Stomach (tissue), 9 donors: ENCODE results near the gene CCNQ. TPM values are rescaled to one million over a fixed set of nuclear protein-coding genes. Genes with fewer than 3 reads are reported as not detected.

Experiments used
- DNase-seq, 2 donors: peaks; one replicate each; pipeline versions ENCODE4 v3.0.0 to v3.0.0-alpha.2; 2013 to 2019
- H3K27ac ChIP-seq, 5 donors: fragments of 200-600 bp in 4 of 5; sonication (generic) in 4 of 5; one replicate each; pipeline ENCODE4 v1.5.1; 2013 to 2019; ENCODE audit warnings: mild to moderate bottlenecking in 1 of 5, moderate library complexity in 1 of 5
- H3K27me3 ChIP-seq, 3 donors: fragments of 200-600 bp; sonication (generic); one replicate each; pipeline ENCODE4 v1.5.1; 2017 to 2019; ENCODE audit warnings: mixed run types in 1 of 3
- H3K36me3 ChIP-seq, 4 donors: fragments of 200-600 bp; sonication (generic); 1 replicate in 3 of 4; 2 replicates in 1 of 4; pipeline ENCODE4 v1.5.1; 2016 to 2019
- H3K4me1 ChIP-seq, 4 donors: fragments of 200-600 bp; sonication (generic); one replicate each; pipeline ENCODE4 v1.5.1; 2016 to 2019
- H3K4me3 ChIP-seq, 4 donors: fragments of 200-600 bp; sonication (generic) in 3 of 4; one replicate each; pipeline ENCODE4 v1.5.1; 2016 to 2019; ENCODE audit warnings: mild to moderate bottlenecking in 1 of 4
- H3K9me3 ChIP-seq, 4 donors: fragments of 200-600 bp; sonication (generic); one replicate each; pipeline ENCODE4 v1.5.1; 2016 to 2019
- CTCF ChIP-seq, 7 experiments: fragments of 450-650 bp in 4 of 7; fragments of 200-600 bp in 3 of 7; sonication (generic) in 3 of 7; IDR thresholded peaks; one replicate each; pipeline ENCODE4 v1.5.1; 2016 to 2019; ENCODE audit warnings: antibody characterized with exemption in 7 of 7, control low read depth in 2 of 7, mild to moderate bottlenecking in 1 of 7
- EP300 ChIP-seq: sonication (generic); formaldehyde crosslinking; IDR thresholded peaks from one replicate; pipeline ENCODE4 v1.6.1; 2017; ENCODE audit warnings: antibody characterized with exemption
- POLR2A ChIP-seq, 4 donors: fragments of 450-650 bp; IDR thresholded peaks; one replicate each; pipeline ENCODE4 v1.6.1; 2016; ENCODE audit warnings: antibody characterized with exemption in 4 of 4, control low read depth in 2 of 4, mild to moderate bottlenecking in 1 of 4, moderate library complexity in 1 of 4
- POLR2AphosphoS5 ChIP-seq, 3 donors: sonication (generic); formaldehyde crosslinking; IDR thresholded peaks; one replicate each; pipeline ENCODE4 v1.6.1; 2016; ENCODE audit warnings: antibody characterized with exemption in 3 of 3
- WGBS, 5 donors: extraction: QIAGEN DNeasy Blood & Tissue Kit in 3 of 5; methylation state at CpG; one replicate each; pipeline versions ENCODE4 v1.1.5 to v1.1.7; 2013 to 2018; 5-methylcytosine and 5-hydroxymethylcytosine counted together
- intact Hi-C: fragments of 100-400 bp; cut with DNase I; formaldehyde crosslinking; loops from one replicate; pipeline ENCODE4 v1.15.1; 2023; ENCODE audit warnings: low total_unique reads
- polyA plus RNA-seq, 3 donors: library from polyadenylated mRNA; stranded (reverse); fragments of 200-250 nt; gene quantifications; one replicate each; pipeline ENCODE4 v1.2.3, GENCODE V29; 2013
- total RNA-seq, 5 donors: library from RNA; depleted of rRNA; stranded (reverse); fragments of >200 nt; gene quantifications; one replicate each; pipeline versions ENCODE4 v1.1.0 to v1.2.3, GENCODE V29; 2014 to 2016
- donor health status: healthy with polysubstance abuse.
- donor health status: Bipolar disorder and iron deficiency.
- donor health status: healthy.

Gene CCNQ
- total and polyA plus RNA-seq, 8 donors = 0.58 to 55.4 (median 26.2) TPM; not detected in 1

GRCh38 chrX:153628129-153628528, 29.2 kb upstream of the CCNQ start:
- no peak overlapping the region for H3K27ac ChIP-seq
- H3K9me3 ChIP-seq = peaks cover 0 to 30% (median 12%) of the 10 kb centered on the region in 4 donors
- 91 to 99% (median 91%) methylated on average over 7 to 8 of the region's 8 CpGs for WGBS, 5 donors
- H3K4me1 ChIP-seq = no peaks in the 10 kb centered on the region
- TF ChIP-seq CTCF (IDR thresholded peaks at IDR 0.05) (no peak), EP300 (no peak), POLR2AphosphoS5 (IDR thresholded peaks at IDR 0.05) (no peak), POLR2A (IDR thresholded peaks at IDR 0.05) (no peak)
- no peak overlapping the region for H3K4me3 ChIP-seq
- peaks cover 0 to 20% (median 16%) of the 10 kb centered on the region in 3 donors for H3K27me3 ChIP-seq
- no peaks in the 10 kb centered on the region for H3K36me3 ChIP-seq
- no peak for DNase-seq
- intact Hi-C loops = no loop called here

- H3K9me3 ChIP-seq = peaks cover 0 to 30% (median 11%) of the 10 kb centered on the region in 4 donors
- no peaks in the 10 kb centered on the region for H3K36me3 ChIP-seq
- intact Hi-C loops = no loop called here
- no peak for DNase-seq
- no peak for TF ChIP-seq POLR2A (IDR thresholded peaks at IDR 0.05)
- WGBS, 5 donors = 40 to 70% (median 47%) methylated on average over 11 to 15 of the region's 15 CpGs; no CpG with 5 or more reads in 1 of the 5 donors
- no peak overlapping the region for H3K4me3 ChIP-seq
- H3K4me1 ChIP-seq = no peaks in the 10 kb centered on the region
- no peak overlapping the region for H3K27ac ChIP-seq
- H3K27me3 ChIP-seq = peaks cover 0 to 19% (median 18%) of the 10 kb centered on the region in 3 donors
Observed at GRCh38 chrX:153627675-153628111, 28.8 kb upstream of the CCNQ start.

GRCh38 chrX:153626863-153627674, 28.1 kb upstream of the CCNQ start:
- Histone ChIP-seq H3K36me3 (no peaks in the 10 kb centered on the region), H3K4me1 (no peaks in the 10 kb centered on the region), H3K27ac (no peak overlapping the region), H3K9me3 (peaks cover 0 to 23% (median 8%) of the 10 kb centered on the region in 4 donors), H3K27me3 (peaks cover 0 to 20% (median 18%) of the 10 kb centered on the region in 3 donors), H3K4me3 (no peak overlapping the region)
- intact Hi-C loops = no loop called here
- WGBS, 5 donors = 74 to 84% (median 78%) methylated on average over 18 to 32 of the region's 35 CpGs
- DNase-seq = no peak
- TF ChIP-seq POLR2AphosphoS5 (IDR thresholded peaks at IDR 0.05) = no peak
- TF ChIP-seq CTCF (IDR thresholded peaks at IDR 0.05) = no peak
- no peak for TF ChIP-seq POLR2A (IDR thresholded peaks at IDR 0.05)
- no peak for TF ChIP-seq EP300

GRCh38 chrX:153626025-153626633, 27.2 kb upstream of the CCNQ start:
- H3K4me3 ChIP-seq = no peak overlapping the region
- no peaks in the 10 kb centered on the region for H3K4me1 ChIP-seq
- DNase-seq = no peak
- no peaks in the 10 kb centered on the region for H3K36me3 ChIP-seq
- no peak for TF ChIP-seq POLR2A (IDR thresholded peaks at IDR 0.05)
- no peak for TF ChIP-seq POLR2AphosphoS5 (IDR thresholded peaks at IDR 0.05)
- no peak for TF ChIP-seq EP300
- TF ChIP-seq CTCF (IDR thresholded peaks at IDR 0.05) = no peak
- peaks cover 0 to 26% (median 21%) of the 10 kb centered on the region in 3 donors for H3K27me3 ChIP-seq
- peaks cover 0 to 14% (median 3%) of the 10 kb centered on the region in 4 donors for H3K9me3 ChIP-seq
- H3K27ac ChIP-seq = no peak overlapping the region
- intact Hi-C loops = no loop called here
- WGBS, 5 donors = 75 to 88% (median 79%) methylated on average over 6 to 16 of the region's 16 CpGs
